Retina (tissue), 1 donor: ENCODE data around the gene ZSWIM5.
"Not testable (repeated sequence)": the region's sequence is repeated elsewhere in the genome, so short reads cannot be mapped to it uniquely, and the experiment has no call there.

Experiments
- DNase-seq: peaks from one replicate; pipeline ENCODE4 v3.0.0-alpha.2; 2016

Gene ZSWIM5

DNA sequence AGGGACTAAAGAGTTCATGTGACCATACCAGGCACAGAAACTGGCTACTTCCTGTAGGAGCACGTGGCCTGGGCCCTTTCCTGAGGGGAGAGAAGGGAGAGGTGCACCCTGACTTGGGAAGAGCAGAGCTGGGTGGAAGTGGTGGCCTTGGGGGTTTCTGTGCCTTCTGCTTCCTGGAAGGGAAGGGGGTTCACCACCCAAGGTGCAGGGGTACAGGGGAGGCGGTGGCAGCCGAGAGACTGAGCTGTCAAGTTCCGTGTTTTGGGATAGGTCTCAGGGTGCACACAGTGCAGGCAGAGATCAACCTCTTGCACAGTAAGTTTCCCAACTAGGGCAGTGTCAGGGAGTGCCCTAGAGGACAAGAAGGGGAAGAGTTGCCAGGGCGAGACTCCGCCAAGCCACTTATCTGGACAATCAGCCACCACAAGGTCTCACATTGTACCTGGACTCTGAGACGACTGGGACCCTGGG, 205.4 kb downstream of the ZSWIM5 start:
- DNase-seq = no peak

- no peak for DNase-seq
These were observed 207.2 kb downstream of the ZSWIM5 start for GRCh38 chr1:44999232-44999631.

- DNase-seq = no peak
These were observed 210.8 kb downstream of the ZSWIM5 start for GRCh38 chr1:44995467-44996238.

DNA sequence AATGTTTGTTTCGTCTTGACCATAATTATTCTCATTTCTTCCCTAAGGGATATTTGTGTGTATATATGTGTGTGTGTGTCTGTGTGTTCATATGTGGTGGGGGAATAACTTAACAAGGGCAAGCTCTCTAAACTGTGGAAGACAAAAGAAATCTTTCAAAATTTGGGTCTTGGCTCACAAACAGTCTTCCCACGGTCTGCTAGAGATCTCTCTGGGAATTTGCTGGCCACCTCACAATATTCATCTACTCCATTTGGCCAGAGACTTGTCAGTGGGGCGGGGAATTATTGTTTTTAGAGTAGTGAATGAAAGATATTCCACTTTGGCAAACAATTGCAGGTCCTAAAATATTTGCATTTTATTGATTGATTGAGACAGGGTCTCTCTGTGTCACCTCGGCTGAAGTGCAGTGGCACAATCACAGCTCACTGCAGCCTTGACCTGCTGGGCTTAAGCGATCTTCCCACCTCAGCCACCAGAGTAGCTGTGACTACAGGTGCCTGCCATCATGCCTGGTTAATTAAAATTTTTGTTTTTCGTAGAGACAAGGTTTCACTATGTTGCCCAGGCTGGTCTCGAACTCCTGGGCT, 212.0 kb downstream of the ZSWIM5 start:
- DNase-seq = no peak

- no peak for DNase-seq
These were observed 217.8 kb downstream of the ZSWIM5 start for GRCh38 chr1:44988531-44989156.

GRCh38 chr1:44985747-44986359, 220.6 kb downstream of the ZSWIM5 start:
- no peak for DNase-seq

DNA sequence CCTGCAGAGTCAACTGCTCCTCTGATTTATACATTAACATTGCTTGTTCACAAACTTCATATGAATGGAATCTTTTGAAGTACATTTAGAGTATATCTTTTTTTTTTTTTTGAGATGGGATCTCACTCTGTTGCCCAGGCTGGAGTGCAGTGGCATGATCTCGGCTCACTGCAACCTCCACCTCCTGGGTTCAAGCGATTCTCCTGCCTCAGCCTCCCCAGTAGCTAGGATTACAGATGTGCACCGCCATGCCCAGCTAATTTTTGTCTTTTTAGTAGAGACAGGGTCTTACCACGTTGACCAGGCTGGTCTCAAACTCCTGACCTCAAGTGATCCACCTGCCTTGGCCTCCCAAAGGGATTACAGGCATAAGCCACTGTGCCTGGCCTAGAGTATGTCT, 229.0 kb downstream of the ZSWIM5 start:
- not testable (repeated sequence) for DNase-seq

DNA sequence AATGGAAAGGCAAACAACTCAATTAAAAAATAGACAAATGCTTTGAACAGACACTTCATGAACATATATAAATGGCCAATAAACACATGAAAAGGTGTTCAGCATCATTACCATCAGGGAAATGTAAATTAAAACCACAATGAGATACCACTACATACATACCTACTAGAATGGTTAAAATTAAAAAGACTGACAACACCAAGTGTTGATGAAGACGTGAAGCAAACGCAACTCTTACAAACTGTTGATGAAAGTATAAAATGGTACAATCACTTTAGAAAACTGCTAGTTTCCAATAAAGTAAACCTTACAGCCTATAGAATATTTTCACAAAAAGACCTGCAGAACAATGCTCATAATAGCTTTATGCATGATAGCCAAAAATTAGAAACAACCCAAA, 230.2 kb downstream of the ZSWIM5 start:
- DNase-seq = no peak

DNA sequence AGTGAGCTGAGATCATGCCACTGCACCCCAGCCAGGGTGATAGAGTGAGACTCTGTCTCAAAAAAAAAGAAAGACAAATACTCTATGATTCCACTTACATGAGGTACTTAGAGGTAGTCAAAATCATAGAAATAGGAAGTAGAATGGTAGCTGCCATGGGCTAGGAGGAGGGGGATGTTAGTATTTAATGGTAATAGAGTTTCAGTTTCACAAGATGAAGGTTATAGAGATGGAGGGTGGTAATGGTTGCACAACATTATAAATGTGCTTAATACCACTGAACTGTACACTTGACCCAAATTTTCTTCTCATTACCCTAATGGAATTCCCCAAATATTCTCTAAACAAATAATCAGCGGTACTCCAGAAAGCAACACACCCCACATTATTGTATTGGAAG, 232.8 kb downstream of the ZSWIM5 start:
- no peak for DNase-seq

GRCh38 chr1:44970317-44970716, 236.1 kb downstream of the ZSWIM5 start:
- no peak for DNase-seq
